Stimulated activated naive CD8-positive, alpha-beta T cell treated with anti-CD3 and anti-CD28 coated beads, Interleukin-15, amount 100 ng/mL, for 72 hours (primary cell): ENCODE measurements around the gene FALEC.
A peak's percentile ranks its signal among the peaks of the same experiment; 100 is the strongest.

Experiments
- ATAC-seq: fragments of 150-1000 bp; cut with Tn5 transposase; 2 replicates; pipeline ENCODE4 v1.10.0; 2021; ENCODE audit warnings: mild to moderate bottlenecking, moderate library complexity
- DNase-seq, 2 donors: peaks; one replicate each; pipeline ENCODE4 v3.0.0; 2021 to 2022
- H3K27ac Mint-ChIP-seq, 2 donors: one replicate each; pipeline ENCODE4 v1.8.0; 2022; ENCODE audit warnings: mild to moderate bottlenecking in 2 of 2, mixed read lengths in 2 of 2, moderate library complexity in 2 of 2
- H3K27me3 Mint-ChIP-seq: one replicate; pipeline ENCODE4 v1.8.0; 2022; ENCODE audit warnings: mixed read lengths
- H3K4me1 Mint-ChIP-seq: one replicate; pipeline ENCODE4 v1.8.0; 2022; ENCODE audit warnings: mild to moderate bottlenecking, mixed read lengths
- H3K4me3 Mint-ChIP-seq, 2 donors: one replicate each; pipeline ENCODE4 v1.8.0; 2022; ENCODE audit warnings: mild to moderate bottlenecking in 2 of 2, mixed read lengths in 2 of 2, moderate library complexity in 1 of 2
- H3K9me3 Mint-ChIP-seq, 2 donors: one replicate each; pipeline ENCODE4 v1.8.0; 2022; ENCODE audit warnings: mixed read lengths in 2 of 2

FALEC gene

GRCh38 chr1:150549496-150550221 lies 34.1 kb downstream of the FALEC start:
- Mint-ChIP-seq H3K27me3 (peaks cover 69% of the 10 kb centered on the region), H3K4me1 (peaks cover 43% of the 10 kb centered on the region), H3K27ac (peak overlapping the region in 1 of 2 donors; percentile 52), H3K9me3 (no peaks in the 10 kb centered on the region), H3K4me3 (peak overlapping the region; percentile 80 to 84)
- ATAC-seq (no peak), DNase-seq (peak in 1 of 2 donors; percentile 19)

DNA sequence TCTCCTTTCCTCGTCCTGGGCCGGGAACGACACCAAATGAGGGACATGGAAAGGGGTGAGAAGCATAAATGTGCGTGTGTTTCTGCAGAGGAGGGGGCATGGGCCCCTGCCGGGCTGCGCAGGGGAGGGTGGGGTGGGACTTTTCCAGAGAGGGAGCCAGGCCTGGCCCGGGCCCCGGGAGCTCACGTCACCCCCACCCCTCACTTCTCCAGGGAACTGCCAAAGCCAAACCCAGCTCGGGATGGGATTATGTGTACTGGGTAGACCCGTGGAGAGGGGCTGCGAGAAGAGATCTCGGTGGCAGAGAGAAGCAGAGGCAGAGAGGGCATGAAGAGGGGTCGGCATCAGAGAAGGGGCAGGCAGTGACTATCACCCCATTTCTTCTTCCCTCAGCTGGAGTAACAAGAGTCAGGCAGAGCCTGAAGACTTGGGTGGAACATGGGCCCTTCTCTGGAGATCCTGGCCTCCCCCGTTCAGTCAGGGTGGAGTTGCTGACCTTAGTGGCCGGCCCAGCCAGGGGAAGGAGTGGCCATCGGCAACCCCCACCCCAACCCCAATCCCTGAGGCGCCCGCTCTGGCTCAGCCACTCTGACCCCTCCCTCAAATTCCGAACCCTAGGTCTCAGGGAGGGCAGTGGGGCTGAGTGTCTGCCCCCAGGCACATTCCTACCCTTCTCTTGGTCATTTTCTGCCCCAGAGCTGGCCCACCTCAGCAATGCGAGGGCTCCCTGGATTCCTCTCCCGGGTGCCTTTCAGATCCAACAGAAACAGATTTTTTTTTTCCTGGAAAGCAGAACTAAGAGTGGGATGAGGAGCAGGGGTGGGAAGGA lies 34.9 kb downstream of the FALEC start:
- ATAC-seq (no peak), DNase-seq (peak in 1 of 2 donors; percentile 10)
- Mint-ChIP-seq H3K27me3 (peaks cover 65% of the 10 kb centered on the region), H3K9me3 (no peaks in the 10 kb centered on the region), H3K4me1 (peaks cover 43% of the 10 kb centered on the region), H3K4me3 (peak overlapping the region in 1 of 2 donors; percentile 84), H3K27ac (no peak overlapping the region)

- Mint-ChIP-seq H3K4me1 (peaks cover 46% of the 10 kb centered on the region), H3K27ac (no peak overlapping the region)
- no peak for ATAC-seq
Observed at GRCh38 chr1:150551051-150551783, 35.7 kb downstream of the FALEC start.

DNA sequence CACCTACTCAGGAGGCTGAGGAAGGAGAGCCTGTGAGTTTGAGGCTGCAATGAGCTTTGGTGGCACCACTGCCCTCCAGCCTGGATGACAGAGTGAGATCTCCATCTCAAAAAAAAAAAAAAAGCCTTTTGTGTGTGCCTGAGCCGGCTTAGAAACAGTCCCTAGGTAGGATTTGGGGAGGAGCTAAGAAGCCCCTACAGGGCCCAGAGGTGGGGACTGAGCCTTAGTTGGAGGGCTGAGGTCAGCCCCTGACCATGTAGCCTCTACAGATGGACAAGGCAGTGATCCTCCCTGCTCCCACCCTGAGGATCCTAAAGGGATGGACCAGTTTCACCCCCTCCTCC lies 36.2 kb downstream of the FALEC start:
- H3K9me3 Mint-ChIP-seq, result no peaks in the 10 kb centered on the region
- H3K4me3 Mint-ChIP-seq, result no peak overlapping the region
- no peak for ATAC-seq

More at GRCh38 chr1:150551051-150551783, 35.7 kb downstream of the FALEC start:
- DNase-seq, result peak in 1 of 2 donors; percentile 15
- peaks cover 58% of the 10 kb centered on the region for H3K27me3 Mint-ChIP-seq
- no peak overlapping the region for H3K4me3 Mint-ChIP-seq
- no peaks in the 10 kb centered on the region for H3K9me3 Mint-ChIP-seq

GRCh38 chr1:150552128-150552910 lies 36.8 kb downstream of the FALEC start:
- Mint-ChIP-seq H3K9me3 (no peaks in the 10 kb centered on the region), H3K4me1 (peaks cover 50% of the 10 kb centered on the region), H3K4me3 (peak overlapping the region in 1 of 2 donors; percentile 49), H3K27me3 (peaks cover 51% of the 10 kb centered on the region), H3K27ac (peak overlapping the region in 1 of 2 donors; percentile 78)
- ATAC-seq (no peak), DNase-seq (peak in 1 of 2 donors; percentile 20)

More for the DNA sequence above, 36.2 kb downstream of the FALEC start:
- Mint-ChIP-seq H3K27ac (no peak overlapping the region), H3K27me3 (peaks cover 53% of the 10 kb centered on the region), H3K4me1 (peaks cover 50% of the 10 kb centered on the region)
- DNase-seq, result no peak

GRCh38 chr1:150552911-150553289 lies 37.3 kb downstream of the FALEC start:
- peaks cover 50% of the 10 kb centered on the region for H3K4me1 Mint-ChIP-seq
- H3K27ac Mint-ChIP-seq, result peak overlapping the region in 1 of 2 donors; percentile 78
- peak overlapping the region in 1 of 2 donors; percentile 49 for H3K4me3 Mint-ChIP-seq
- H3K9me3 Mint-ChIP-seq, result no peaks in the 10 kb centered on the region
- peaks cover 51% of the 10 kb centered on the region for H3K27me3 Mint-ChIP-seq
- DNase-seq, result no peak
- ATAC-seq, result no peak

- no peak overlapping the region for H3K27ac Mint-ChIP-seq
- H3K27me3 Mint-ChIP-seq, result peaks cover 45% of the 10 kb centered on the region
- H3K4me3 Mint-ChIP-seq, result no peak overlapping the region
- H3K4me1 Mint-ChIP-seq, result peaks cover 50% of the 10 kb centered on the region
- ATAC-seq (no peak), DNase-seq (peak in 1 of 2 donors; percentile 10)
- no peaks in the 10 kb centered on the region for H3K9me3 Mint-ChIP-seq
Observed at GRCh38 chr1:150553392-150554085, 38.0 kb downstream of the FALEC start.

DNA sequence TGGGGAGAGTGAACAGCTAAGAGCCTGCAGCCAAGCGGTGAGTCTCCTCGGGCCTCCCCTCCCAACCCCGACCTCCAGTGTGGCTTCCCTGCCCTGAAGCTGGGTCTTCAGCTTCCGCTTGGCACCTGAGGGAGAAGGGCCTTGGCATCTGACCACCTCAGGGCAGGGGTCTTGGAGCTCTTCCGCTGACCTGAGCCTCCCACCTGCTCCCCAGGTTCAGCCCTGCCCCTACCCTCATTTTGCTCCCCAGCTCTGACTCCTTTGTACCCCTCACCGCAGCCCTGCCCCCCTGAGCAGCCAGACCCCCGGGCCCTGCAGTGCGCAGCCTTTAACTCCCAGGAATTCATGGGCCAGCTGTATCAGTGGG lies 38.5 kb downstream of the FALEC start:
- ATAC-seq (no peak), DNase-seq (no peak)
- Mint-ChIP-seq H3K27me3 (peaks cover 43% of the 10 kb centered on the region), H3K27ac (no peak overlapping the region), H3K9me3 (no peaks in the 10 kb centered on the region), H3K4me3 (no peak overlapping the region), H3K4me1 (peaks cover 50% of the 10 kb centered on the region)

GRCh38 chr1:150555198-150555970 lies 39.8 kb downstream of the FALEC start:
- DNase-seq (no peak), ATAC-seq (no peak)
- H3K27ac Mint-ChIP-seq, result peak overlapping the region in 1 of 2 donors; percentile 76
- H3K9me3 Mint-ChIP-seq, result no peaks in the 10 kb centered on the region
- H3K4me3 Mint-ChIP-seq, result no peak overlapping the region
- peaks cover 30% of the 10 kb centered on the region for H3K27me3 Mint-ChIP-seq
- peaks cover 53% of the 10 kb centered on the region for H3K4me1 Mint-ChIP-seq

- DNase-seq, result no peak
- peaks cover 22% of the 10 kb centered on the region for H3K27me3 Mint-ChIP-seq
- ATAC-seq, result no peak
- H3K4me1 Mint-ChIP-seq, result peaks cover 53% of the 10 kb centered on the region
- H3K27ac Mint-ChIP-seq, result peak overlapping the region in 1 of 2 donors; percentile 71
- no peaks in the 10 kb centered on the region for H3K9me3 Mint-ChIP-seq
- no peak overlapping the region for H3K4me3 Mint-ChIP-seq
Observed at GRCh38 chr1:150555971-150556865, 40.7 kb downstream of the FALEC start.

GRCh38 chr1:150557065-150557600 lies 41.6 kb downstream of the FALEC start:
- Mint-ChIP-seq H3K27me3 (peaks cover 13% of the 10 kb centered on the region), H3K9me3 (no peaks in the 10 kb centered on the region), H3K27ac (peak overlapping the region in 1 of 2 donors; percentile 59), H3K4me1 (peaks cover 50% of the 10 kb centered on the region), H3K4me3 (no peak overlapping the region)
- no peak for DNase-seq
- no peak for ATAC-seq

GRCh38 chr1:150557813-150558212 lies 42.3 kb downstream of the FALEC start:
- Mint-ChIP-seq H3K4me3 (no peak overlapping the region), H3K4me1 (peaks cover 50% of the 10 kb centered on the region), H3K27me3 (peaks cover 6% of the 10 kb centered on the region), H3K9me3 (no peaks in the 10 kb centered on the region), H3K27ac (no peak overlapping the region)
- DNase-seq (no peak), ATAC-seq (no peak)

DNA sequence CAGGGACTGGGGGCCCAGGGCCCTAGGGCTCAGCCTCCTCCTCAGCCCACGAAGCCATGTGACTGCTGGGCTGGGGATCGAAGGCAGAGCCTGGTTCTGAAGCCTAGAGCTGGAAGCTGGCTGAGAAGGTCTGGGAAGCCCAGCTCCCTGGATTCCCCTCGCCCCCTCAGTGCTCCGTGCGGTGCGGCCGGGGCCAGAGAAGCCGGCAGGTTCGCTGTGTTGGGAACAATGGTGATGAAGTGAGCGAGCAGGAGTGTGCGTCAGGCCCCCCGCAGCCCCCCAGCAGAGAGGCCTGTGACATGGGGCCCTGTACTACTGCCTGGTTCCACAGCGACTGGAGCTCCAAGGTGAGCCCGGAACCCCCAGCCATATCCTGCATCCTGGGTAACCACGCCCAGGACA lies 42.8 kb downstream of the FALEC start:
- Mint-ChIP-seq H3K27me3 (peaks cover 1% of the 10 kb centered on the region), H3K4me3 (no peak overlapping the region), H3K9me3 (no peaks in the 10 kb centered on the region), H3K27ac (no peak overlapping the region), H3K4me1 (peaks cover 50% of the 10 kb centered on the region)
- DNase-seq (no peak), ATAC-seq (no peak)
